Sigmoid colon (tissue), 4 donors: ENCODE data around the gene TSPOAP1.

Experiments used
- EP300 ChIP-seq, 4 donors: sonication (generic); formaldehyde crosslinking; IDR thresholded peaks; one replicate each; pipeline ENCODE4 v1.6.1; 2017; ENCODE audit warnings: antibody characterized with exemption in 4 of 4
- POLR2A ChIP-seq, 2 donors: fragments of 450-650 bp; IDR thresholded peaks; one replicate each; pipeline ENCODE4 v1.6.1; 2016; ENCODE audit warnings: antibody characterized with exemption in 2 of 2, mild to moderate bottlenecking in 2 of 2, moderate library complexity in 2 of 2
- POLR2AphosphoS5 ChIP-seq, 4 donors: sonication (generic); formaldehyde crosslinking; IDR thresholded peaks; one replicate each; pipeline ENCODE4 v1.6.1; 2017; ENCODE audit warnings: antibody characterized with exemption in 4 of 4
- TF ChIP-seq, protein P1 (sequence below), 4 experiments: fragments of 450-650 bp in 3 of 4; fragments of 200-600 bp in 1 of 4; IDR thresholded peaks; one replicate each; pipeline ENCODE4 v1.5.1; 2016 to 2019; ENCODE audit warnings: antibody characterized with exemption in 4 of 4, mild to moderate bottlenecking in 3 of 4, moderate library complexity in 2 of 4

DNA sequence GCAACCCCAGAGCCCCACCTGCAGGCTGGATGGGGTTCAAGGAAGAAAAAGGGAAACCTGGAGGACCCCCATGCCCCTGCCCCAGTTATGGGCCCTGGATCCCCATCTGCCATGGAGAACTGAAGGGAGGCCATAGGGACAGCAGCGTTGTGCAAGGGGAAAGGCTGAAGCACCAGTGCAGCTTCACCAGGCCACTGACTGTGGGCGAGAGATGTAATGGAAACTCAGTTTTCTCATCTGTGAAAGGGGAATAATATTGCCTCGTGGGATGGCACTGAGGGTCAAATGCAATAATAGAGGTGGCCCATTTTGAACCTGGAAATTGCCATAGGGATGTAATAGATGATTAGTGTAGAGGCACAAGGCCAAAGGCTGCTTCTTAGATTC lies 9.9 kb upstream of the TSPOAP1 start:
- TF ChIP-seq, protein P1, sequence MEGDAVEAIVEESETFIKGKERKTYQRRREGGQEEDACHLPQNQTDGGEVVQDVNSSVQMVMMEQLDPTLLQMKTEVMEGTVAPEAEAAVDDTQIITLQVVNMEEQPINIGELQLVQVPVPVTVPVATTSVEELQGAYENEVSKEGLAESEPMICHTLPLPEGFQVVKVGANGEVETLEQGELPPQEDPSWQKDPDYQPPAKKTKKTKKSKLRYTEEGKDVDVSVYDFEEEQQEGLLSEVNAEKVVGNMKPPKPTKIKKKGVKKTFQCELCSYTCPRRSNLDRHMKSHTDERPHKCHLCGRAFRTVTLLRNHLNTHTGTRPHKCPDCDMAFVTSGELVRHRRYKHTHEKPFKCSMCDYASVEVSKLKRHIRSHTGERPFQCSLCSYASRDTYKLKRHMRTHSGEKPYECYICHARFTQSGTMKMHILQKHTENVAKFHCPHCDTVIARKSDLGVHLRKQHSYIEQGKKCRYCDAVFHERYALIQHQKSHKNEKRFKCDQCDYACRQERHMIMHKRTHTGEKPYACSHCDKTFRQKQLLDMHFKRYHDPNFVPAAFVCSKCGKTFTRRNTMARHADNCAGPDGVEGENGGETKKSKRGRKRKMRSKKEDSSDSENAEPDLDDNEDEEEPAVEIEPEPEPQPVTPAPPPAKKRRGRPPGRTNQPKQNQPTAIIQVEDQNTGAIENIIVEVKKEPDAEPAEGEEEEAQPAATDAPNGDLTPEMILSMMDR (IDR thresholded peaks at IDR 0.05): no peak
- no peak for TF ChIP-seq POLR2A (IDR thresholded peaks at IDR 0.05)
- no peak for TF ChIP-seq EP300 (IDR thresholded peaks at IDR 0.05)
- no peak for TF ChIP-seq POLR2AphosphoS5 (IDR thresholded peaks at IDR 0.05)
